Measurements from ENCODE around the gene EBLN2.

DNA sequence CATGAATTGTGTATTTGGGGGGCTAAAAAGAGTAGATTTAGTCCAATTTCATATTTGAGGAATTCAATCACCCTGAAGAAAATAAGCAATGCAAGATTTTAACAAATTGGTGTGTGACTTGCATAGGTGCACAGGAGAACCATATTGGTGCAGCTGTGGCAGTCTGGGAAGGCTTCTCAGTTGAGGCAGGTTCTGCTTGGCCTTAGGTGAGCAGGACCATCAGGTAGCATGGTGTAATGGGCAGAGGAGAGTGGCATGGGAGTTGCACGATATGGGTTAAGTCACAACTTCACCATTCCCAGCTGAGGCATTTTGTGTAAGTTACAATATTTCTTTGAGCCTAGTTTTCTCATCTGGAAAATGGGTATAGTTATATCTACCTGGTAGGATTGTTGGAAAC is 10.5 kb downstream of the EBLN2 start:
- TF ChIP-seq, protein P1, sequence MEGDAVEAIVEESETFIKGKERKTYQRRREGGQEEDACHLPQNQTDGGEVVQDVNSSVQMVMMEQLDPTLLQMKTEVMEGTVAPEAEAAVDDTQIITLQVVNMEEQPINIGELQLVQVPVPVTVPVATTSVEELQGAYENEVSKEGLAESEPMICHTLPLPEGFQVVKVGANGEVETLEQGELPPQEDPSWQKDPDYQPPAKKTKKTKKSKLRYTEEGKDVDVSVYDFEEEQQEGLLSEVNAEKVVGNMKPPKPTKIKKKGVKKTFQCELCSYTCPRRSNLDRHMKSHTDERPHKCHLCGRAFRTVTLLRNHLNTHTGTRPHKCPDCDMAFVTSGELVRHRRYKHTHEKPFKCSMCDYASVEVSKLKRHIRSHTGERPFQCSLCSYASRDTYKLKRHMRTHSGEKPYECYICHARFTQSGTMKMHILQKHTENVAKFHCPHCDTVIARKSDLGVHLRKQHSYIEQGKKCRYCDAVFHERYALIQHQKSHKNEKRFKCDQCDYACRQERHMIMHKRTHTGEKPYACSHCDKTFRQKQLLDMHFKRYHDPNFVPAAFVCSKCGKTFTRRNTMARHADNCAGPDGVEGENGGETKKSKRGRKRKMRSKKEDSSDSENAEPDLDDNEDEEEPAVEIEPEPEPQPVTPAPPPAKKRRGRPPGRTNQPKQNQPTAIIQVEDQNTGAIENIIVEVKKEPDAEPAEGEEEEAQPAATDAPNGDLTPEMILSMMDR (IDR thresholded peaks at IDR 0.05) = no peak
- TF ChIP-seq POLR2A (IDR thresholded peaks at IDR 0.05) = no peak

Measured in testis (tissue), 2 donors.